Gastroesophageal sphincter (tissue), 4 donors: ENCODE measurements around the gene AQP7. TPM values are rescaled to one million over a fixed set of nuclear protein-coding genes. Genes with fewer than 3 reads are reported as not detected.
"Not testable (repeated sequence)": the region's sequence is repeated elsewhere in the genome, so short reads cannot be mapped to it uniquely, and the experiment has no call there.

Source experiments
- ATAC-seq: fragments of 150-250 bp; one replicate; pipeline ENCODE4 v1.9.1; 2016; ENCODE audit warnings: mild to moderate bottlenecking, moderate library complexity
- H3K27ac ChIP-seq, 4 donors: fragments of 200-600 bp; sonication (generic) in 3 of 4; 1 replicate in 3 of 4; 2 replicates in 1 of 4; pipeline ENCODE4 v1.5.1; 2016 to 2019
- H3K27me3 ChIP-seq: fragments of 200-600 bp; sonication (generic); one replicate; pipeline ENCODE4 v1.5.1; 2019
- H3K36me3 ChIP-seq, 2 donors: fragments of 200-600 bp; sonication (generic); one replicate each; pipeline ENCODE4 v1.5.1; 2019; ENCODE audit warnings: control low read depth in 1 of 2
- H3K4me1 ChIP-seq, 3 donors: fragments of 200-600 bp; sonication (generic); 1 replicate in 2 of 3; 2 replicates in 1 of 3; pipeline ENCODE4 v1.5.1; 2016 to 2019; ENCODE audit warnings: control low read depth in 2 of 3
- H3K4me3 ChIP-seq, 2 donors: fragments of 200-600 bp; sonication (generic); one replicate each; pipeline ENCODE4 v1.5.1; 2019; ENCODE audit warnings: mild to moderate bottlenecking in 1 of 2, moderate library complexity in 1 of 2
- H3K9me3 ChIP-seq, 3 donors: fragments of 200-600 bp; sonication (generic); one replicate each; pipeline ENCODE4 v1.5.1; 2017 to 2019; ENCODE audit warnings: control low read depth in 2 of 3
- CTCF ChIP-seq, 4 experiments: fragments of 200-600 bp in 2 of 4; fragments of 450-650 bp in 2 of 4; sonication (generic) in 1 of 4; IDR thresholded peaks; one replicate each; pipeline ENCODE4 v1.5.1; 2017 to 2019; ENCODE audit warnings: antibody characterized with exemption in 4 of 4, mild to moderate bottlenecking in 2 of 4, moderate library complexity in 2 of 4
- EP300 ChIP-seq: sonication (generic); formaldehyde crosslinking; IDR thresholded peaks from one replicate; pipeline ENCODE4 v1.6.1; 2017; ENCODE audit warnings: antibody characterized with exemption, mild to moderate bottlenecking
- POLR2A ChIP-seq, 2 donors: fragments of 450-650 bp; IDR thresholded peaks; one replicate each; pipeline ENCODE4 v1.6.1; 2017; ENCODE audit warnings: antibody characterized with exemption in 2 of 2, mild to moderate bottlenecking in 2 of 2, moderate library complexity in 1 of 2
- POLR2AphosphoS5 ChIP-seq: sonication (generic); formaldehyde crosslinking; IDR thresholded peaks from one replicate; pipeline ENCODE4 v1.6.1; 2017; ENCODE audit warnings: antibody characterized with exemption
- WGBS, 2 donors: methylation state at CpG; one replicate each; pipeline ENCODE4 v1.1.5; 2018; ENCODE audit warnings: low coverage in 1 of 2; 5-methylcytosine and 5-hydroxymethylcytosine counted together
- total RNA-seq, 4 donors: library from RNA; depleted of rRNA; stranded (reverse); fragments of >200 nt; gene quantifications; one replicate each; pipeline ENCODE4 v1.1.0, GENCODE V29; 2016

The AQP7 gene
- total RNA-seq, 4 donors from 2014 or later, result 1.2 to 2.0 (median 1.6) TPM

GRCh38 chr9:33374190-33374589, 28.2 kb downstream of the AQP7 start:
- H3K27ac ChIP-seq, result no peak overlapping the region
- ATAC-seq, result no peak
- H3K36me3 ChIP-seq, result peaks cover 0 to 33% of the 10 kb centered on the region in 2 donors
- no peaks in the 10 kb centered on the region for H3K9me3 ChIP-seq
- H3K4me3 ChIP-seq, result no peak overlapping the region
- TF ChIP-seq CTCF (IDR thresholded peaks at IDR 0.05), result no peak
- TF ChIP-seq POLR2AphosphoS5, result no peak
- TF ChIP-seq POLR2A (IDR thresholded peaks at IDR 0.05), result no peak
- TF ChIP-seq EP300, result no peak
- no peaks in the 10 kb centered on the region for H3K27me3 ChIP-seq
- H3K4me1 ChIP-seq, result peaks cover 0 to 14% (median 0%) of the 10 kb centered on the region in 3 donors
- WGBS, 2 donors, result 60% methylated on average over 2 of the region's 9 CpGs; no CpG with 5 or more reads in 1 of the 2 donors

DNA sequence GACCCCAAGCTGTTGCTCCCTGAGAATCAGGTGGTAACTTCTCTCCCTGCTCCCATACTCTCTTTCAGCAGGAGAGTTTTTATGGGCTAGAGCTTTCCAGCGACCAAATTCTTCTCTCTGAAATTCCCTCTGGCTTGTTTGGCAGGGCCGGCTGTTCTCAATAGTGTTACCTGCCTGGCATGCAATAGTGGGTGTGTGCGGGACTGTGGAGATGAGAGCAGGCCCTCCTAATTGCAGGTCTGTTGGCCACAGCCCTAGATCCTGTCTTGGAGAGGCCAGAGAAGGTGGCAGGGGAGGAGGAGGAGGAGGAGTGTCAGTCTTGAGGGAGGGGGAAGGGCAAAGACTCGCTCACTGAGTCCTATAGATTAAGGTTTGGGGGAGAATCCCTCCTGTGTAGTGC, 29.5 kb downstream of the AQP7 start:
- no peaks in the 10 kb centered on the region for H3K27me3 ChIP-seq
- no peak for ATAC-seq
- no peak overlapping the region for H3K4me3 ChIP-seq
- TF ChIP-seq EP300, result no peak
- TF ChIP-seq POLR2A (IDR thresholded peaks at IDR 0.05), result no peak
- TF ChIP-seq POLR2AphosphoS5, result no peak
- no peak for TF ChIP-seq CTCF (IDR thresholded peaks at IDR 0.05)
- no peaks in the 10 kb centered on the region for H3K9me3 ChIP-seq
- H3K4me1 ChIP-seq, result peaks cover 0 to 14% (median 0%) of the 10 kb centered on the region in 3 donors
- H3K27ac ChIP-seq, result no peak overlapping the region
- 80 to 90% methylated on average over 2 to 4 of the region's 4 CpGs for WGBS, 2 donors
- peaks cover 0 to 46% of the 10 kb centered on the region in 2 donors for H3K36me3 ChIP-seq

- Histone ChIP-seq H3K4me3 (no peak overlapping the region), H3K36me3 (peaks cover 0 to 89% of the 10 kb centered on the region in 2 donors), H3K4me1 (no peaks in the 10 kb centered on the region), H3K27ac (no peak overlapping the region), H3K27me3 (no peaks in the 10 kb centered on the region), H3K9me3 (no peaks in the 10 kb centered on the region)
- TF ChIP-seq CTCF (IDR thresholded peaks at IDR 0.05) (no peak), EP300 (no peak), POLR2A (IDR thresholded peaks at IDR 0.05) (no peak), POLR2AphosphoS5 (no peak)
- ATAC-seq, result no peak
- WGBS, 2 donors, result 79% methylated on average over 2 of the region's 2 CpGs; no CpG with 5 or more reads in 1 of the 2 donors
Measured at GRCh38 chr9:33366979-33367480, 35.3 kb downstream of the AQP7 start.

GRCh38 chr9:33364814-33365213, 37.6 kb downstream of the AQP7 start:
- 86% methylated on average over 1 of the region's 4 CpGs; no CpG with 5 or more reads in 1 of the 2 donors for WGBS, 2 donors
- H3K4me1 ChIP-seq, H3K27me3 ChIP-seq, ATAC-seq, H3K9me3 ChIP-seq, H3K4me3 ChIP-seq, H3K27ac ChIP-seq: not testable (repeated sequence)
- peaks cover 0 to 66% of the 10 kb centered on the region in 2 donors for H3K36me3 ChIP-seq

DNA sequence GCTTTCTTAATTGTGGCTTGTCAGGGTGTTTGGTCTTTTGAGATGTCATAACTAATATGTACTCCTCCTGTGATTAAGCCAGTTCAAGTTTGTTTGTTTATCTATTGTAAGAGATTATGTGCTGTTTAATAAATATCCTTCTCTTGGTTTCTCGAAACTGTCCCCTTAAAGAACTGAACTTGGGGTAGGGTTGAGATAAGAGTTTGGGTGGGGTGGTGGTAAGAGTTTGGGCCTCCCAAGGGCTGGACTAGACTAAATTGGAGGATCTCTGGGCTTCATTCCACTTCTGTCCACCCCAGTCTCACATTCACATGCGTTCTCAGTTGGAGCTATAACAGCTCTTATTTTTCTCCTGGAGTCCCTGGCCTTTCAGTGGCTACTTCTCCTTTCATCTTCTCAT, 38.2 kb downstream of the AQP7 start:
- no peak overlapping the region for H3K4me3 ChIP-seq
- H3K9me3 ChIP-seq, result no peaks in the 10 kb centered on the region
- ATAC-seq, result no peak
- TF ChIP-seq POLR2A (IDR thresholded peaks at IDR 0.05) (no peak), EP300 (no peak), CTCF (IDR thresholded peaks at IDR 0.05) (no peak), POLR2AphosphoS5 (no peak)
- H3K27me3 ChIP-seq, result no peaks in the 10 kb centered on the region
- peaks cover 0 to 61% of the 10 kb centered on the region in 2 donors for H3K36me3 ChIP-seq
- no peak overlapping the region for H3K27ac ChIP-seq
- 86% methylated on average over 2 of the region's 2 CpGs; no CpG with 5 or more reads in 1 of the 2 donors for WGBS, 2 donors
- no peaks in the 10 kb centered on the region for H3K4me1 ChIP-seq

DNA sequence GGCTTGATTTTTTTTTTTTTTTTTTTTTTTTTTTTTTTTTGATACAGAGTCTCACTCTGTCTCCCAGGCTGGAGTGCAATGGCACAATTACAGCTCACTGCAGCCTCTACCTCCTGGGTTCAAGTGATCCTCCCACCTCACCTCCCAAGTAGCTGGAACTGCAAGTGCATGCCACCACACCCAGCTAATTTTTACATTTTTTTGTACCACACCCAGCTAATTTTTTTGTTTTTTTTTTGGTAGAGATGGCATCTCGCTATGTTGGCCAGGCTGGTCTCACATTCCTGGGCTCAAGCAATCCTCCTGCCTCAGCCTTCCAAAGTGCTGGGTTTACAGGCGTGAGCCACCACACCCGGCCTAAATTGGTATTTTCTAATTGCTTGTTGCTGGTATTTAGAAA, 43.7 kb downstream of the AQP7 start:
- not testable (repeated sequence) for H3K27me3 ChIP-seq, H3K4me3 ChIP-seq, H3K27ac ChIP-seq, ATAC-seq, H3K9me3 ChIP-seq
- Histone ChIP-seq H3K36me3 (peaks cover 0 to 27% of the 10 kb centered on the region in 2 donors), H3K4me1 (peaks cover 0 to 10% (median 0%) of the 10 kb centered on the region in 3 donors)
- WGBS, 2 donors, result 98 to 100% methylated on average over 3 of the region's 3 CpGs
